ENCODE measurements around the gene CAMKV.
"Not testable (repeated sequence)": the region's sequence is repeated elsewhere in the genome, so short reads cannot be mapped to it uniquely, and the experiment has no call there.

CAMKV gene, protein sequence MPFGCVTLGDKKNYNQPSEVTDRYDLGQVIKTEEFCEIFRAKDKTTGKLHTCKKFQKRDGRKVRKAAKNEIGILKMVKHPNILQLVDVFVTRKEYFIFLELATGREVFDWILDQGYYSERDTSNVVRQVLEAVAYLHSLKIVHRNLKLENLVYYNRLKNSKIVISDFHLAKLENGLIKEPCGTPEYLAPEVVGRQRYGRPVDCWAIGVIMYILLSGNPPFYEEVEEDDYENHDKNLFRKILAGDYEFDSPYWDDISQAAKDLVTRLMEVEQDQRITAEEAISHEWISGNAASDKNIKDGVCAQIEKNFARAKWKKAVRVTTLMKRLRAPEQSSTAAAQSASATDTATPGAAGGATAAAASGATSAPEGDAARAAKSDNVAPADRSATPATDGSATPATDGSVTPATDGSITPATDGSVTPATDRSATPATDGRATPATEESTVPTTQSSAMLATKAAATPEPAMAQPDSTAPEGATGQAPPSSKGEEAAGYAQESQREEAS

DNA sequence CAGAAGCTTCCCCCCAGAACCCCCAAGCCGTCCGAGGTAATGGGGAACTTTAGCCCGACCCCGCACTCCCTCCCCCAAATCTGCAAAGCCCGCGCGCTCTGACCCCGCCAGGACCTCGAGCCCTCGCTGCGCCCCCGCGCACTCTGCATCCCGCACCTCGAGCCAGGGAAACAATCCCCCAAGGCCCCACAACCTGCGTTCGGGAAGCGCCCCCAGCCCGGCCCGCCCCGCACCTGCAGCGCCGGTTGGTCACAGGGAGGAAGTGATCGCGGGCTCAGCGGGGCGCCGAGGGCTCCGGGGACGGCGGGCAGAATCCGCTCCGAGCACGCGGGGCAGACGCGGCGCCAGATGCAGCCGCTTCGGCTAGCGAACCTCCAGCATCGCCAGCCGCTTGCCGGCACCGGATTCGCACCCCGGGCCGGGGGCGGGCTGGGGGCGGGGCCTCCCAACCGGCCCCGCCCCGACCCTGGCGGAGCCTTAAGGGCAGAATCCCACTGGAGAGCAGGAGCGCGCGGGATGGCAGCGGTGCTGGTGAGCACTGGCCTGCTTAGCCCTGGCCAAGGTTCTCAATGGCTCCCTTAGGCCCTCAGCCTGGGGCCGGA, at the start of gene CAMKV:
TSS of gene CAMKV (minus strand) at position 382 of the 602 bp plus-strand sequence. CDS start 7,518 bp downstream, outside the sequence.
- no peak for DNase-seq (ENCODE audit: low spot score)

DNA sequence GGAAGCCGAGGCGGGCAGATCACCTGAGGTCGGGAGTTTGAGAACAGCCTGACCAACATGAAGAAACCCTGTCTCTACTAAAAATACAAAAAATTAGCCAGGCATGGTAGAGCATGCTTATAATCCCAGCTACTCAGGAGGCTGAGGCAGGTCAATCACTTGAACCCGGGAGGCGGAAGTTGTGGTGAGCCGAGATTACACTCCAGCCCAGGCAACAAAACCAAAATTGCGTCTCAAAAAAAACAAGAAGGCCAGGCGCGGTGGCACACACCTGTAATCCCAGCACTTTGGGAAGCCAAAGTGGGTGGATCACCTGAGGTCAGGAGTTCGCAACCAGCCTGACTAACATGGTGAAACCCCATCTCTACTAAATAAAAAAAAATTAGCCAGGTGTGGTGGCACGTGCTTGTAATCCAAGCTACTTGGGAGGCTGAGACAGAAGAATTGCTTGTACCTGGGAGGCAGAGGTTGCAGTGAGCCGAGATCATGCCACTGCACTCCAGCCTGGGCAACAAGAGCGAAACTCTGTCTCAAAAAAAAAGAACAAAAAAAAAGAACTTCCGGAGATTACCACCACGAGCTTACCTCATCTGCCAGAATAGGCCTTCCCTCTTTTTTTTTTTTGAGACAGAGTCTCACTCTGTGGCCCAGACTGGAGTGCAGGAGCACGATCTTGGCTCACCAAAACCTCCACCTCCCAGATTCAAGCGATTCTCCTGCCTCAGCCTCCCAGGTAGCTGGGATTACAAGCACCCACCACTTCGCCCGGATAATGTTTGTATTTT, 48.3 kb upstream of the CAMKV start:
- DNase-seq (ENCODE audit: low spot score) = not testable (repeated sequence)

- no peak for DNase-seq (ENCODE audit: low spot score)
These were observed 47.0 kb upstream of the CAMKV start for GRCh38 chr3:49916686-49917085.

DNA sequence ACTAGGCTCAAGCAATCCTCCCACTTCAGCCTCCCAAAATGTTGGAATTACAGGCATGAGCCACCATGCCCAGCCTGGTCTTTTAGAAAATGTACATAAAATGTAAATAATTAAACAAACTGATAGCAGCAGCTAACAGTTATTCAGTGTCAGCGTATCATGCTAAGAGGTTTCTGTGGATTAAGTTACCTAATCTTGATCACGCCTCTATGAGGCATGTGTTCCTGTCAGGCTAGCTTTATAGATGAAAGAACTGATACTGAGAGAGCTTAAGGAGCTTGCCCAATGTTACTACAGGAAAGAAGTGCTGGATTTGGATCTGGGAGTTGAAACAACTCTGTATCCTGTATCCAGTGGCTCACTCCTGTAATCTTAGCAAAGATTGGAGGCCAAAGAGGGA, 45.2 kb upstream of the CAMKV start:
- DNase-seq (ENCODE audit: low spot score) = no peak

DNA sequence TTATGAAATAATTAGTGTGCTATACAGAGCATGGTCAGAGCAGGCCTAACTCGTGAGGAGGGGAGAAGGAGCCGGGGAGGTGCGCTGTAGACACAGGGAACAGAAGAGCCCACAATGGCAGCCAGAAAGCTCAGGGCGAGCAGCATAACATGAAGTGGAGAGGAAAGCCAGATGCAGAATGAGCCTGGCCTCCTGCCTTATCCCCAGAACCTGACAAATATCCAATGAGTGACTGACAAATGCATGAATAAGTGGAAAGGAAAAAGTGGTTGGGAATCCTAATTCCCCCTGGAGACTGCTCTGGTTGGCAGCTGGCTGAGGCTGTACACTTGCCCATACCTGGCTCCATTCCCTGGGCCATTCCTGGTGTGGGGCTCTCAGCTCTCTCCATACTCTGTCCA, 43.2 kb upstream of the CAMKV start:
- DNase-seq (ENCODE audit: low spot score) = no peak

DNA sequence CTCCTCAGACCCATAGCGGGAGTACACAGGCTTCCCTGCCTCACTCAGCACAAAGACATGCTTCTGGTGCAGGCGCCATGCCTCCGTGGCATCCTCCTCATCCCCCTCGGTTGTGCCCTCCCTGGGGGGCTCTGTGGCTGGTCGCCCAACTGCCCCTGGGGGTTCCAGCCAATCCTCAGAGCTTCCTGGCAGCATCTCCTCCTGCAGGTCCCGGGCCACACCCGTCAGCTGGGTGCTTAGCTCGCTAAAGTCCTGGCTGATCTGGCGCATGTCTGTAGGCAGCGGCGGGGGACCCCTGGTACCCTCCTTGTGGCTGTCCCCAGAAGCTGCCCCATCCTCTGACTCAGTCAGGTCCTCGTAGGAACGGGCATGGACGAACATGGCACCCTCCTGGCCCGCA, 41.9 kb upstream of the CAMKV start:
- DNase-seq (ENCODE audit: low spot score) = no peak

- no peak for DNase-seq (ENCODE audit: low spot score)
These were observed 41.4 kb upstream of the CAMKV start for GRCh38 chr3:49911124-49911420.

- no peak for DNase-seq (ENCODE audit: low spot score)
These were observed 40.9 kb upstream of the CAMKV start for GRCh38 chr3:49910409-49911123.

DNA sequence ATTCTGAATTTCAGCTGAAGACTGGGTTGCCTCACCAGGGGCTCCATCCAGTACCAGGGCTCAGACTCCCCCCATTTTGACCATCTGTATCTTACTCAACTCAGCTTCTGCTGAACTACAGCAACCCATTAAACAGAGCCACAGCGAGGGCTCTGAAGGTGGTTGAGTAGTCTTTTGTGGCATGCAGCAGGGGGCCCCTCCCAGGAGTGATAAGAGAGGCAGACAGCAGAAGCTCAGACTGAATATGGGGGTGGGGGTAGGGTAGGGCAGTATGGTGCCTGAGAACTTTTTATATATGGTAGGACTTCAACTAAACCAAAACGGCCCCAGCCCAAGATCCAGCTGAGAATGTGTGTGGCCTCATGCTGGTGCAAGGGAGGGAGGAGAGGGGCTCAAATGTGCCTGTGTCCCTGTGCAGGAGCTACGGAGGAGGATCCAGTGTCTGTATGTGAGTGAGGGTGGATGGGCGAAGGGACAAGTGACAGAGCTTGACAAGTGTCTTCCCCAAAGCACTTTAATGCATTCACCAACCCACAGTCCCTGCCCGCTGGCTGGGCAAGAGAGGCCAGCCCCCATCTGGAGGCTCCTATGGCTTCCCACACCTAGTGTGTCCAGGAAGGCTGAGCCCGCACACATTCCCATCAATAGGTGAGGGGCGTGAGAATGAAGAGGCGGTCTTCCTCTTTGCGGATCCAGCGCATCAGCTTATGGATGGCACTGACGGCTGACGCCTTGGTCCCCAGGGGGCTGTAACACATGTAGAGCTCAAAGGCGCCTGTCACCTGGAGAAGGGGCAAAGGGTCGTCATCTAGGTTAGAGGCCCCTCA, 38.9 kb upstream of the CAMKV start:
- no peak for DNase-seq (ENCODE audit: low spot score)

DNA sequence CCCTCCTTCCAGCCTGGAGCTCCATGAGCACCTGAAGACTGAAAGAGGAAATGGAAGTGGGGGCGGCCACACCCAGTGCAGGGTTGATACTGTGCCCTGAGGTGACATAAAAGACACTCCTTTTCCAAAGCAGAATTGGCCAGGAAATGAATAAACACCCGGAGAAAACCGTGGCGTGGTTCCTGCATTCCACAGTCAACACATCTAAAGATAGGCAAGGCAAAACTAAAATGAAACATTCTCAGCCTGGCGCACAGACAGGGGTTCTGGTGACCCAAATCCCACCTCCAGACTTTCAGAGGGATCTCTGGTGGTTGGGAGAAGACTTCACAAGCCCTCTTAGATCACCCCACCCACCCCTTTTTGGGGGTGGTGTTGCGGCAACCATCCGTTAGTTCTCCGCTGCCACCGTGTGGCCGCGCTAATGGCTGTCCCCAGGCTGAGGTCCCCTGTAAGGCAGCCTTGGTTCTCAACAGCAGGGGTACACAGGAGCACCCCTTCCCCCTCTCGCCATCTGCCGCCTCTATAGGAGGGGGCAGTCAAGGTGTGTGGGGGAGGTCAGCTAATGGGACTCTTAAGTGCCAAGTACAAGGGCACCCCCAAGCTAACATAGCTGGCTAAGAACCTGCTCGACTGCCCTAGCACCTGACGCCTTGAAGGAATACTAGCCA, 36.5 kb upstream of the CAMKV start:
- DNase-seq (ENCODE audit: low spot score) = peak; percentile 45

DNA sequence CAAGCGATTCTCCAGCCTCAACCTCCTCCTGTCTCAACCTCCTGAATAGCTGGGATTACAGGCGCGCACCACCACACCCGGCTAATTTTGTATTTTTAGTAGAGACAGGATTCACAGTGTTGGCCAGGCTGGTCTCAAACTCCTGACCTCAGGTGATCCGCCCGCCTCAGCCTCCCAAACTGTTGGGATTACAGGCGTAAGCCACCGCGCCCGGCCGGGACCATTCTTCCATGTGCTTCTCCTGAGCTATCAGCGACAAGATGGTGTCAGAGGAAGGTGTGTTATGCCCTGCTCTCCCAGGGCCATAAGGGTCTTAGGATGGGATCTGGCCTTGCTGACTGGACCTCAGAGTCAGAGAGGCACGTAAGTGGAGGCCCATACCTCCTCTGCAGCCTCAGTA, 34.7 kb upstream of the CAMKV start:
- not testable (repeated sequence) for DNase-seq (ENCODE audit: low spot score)

DNA sequence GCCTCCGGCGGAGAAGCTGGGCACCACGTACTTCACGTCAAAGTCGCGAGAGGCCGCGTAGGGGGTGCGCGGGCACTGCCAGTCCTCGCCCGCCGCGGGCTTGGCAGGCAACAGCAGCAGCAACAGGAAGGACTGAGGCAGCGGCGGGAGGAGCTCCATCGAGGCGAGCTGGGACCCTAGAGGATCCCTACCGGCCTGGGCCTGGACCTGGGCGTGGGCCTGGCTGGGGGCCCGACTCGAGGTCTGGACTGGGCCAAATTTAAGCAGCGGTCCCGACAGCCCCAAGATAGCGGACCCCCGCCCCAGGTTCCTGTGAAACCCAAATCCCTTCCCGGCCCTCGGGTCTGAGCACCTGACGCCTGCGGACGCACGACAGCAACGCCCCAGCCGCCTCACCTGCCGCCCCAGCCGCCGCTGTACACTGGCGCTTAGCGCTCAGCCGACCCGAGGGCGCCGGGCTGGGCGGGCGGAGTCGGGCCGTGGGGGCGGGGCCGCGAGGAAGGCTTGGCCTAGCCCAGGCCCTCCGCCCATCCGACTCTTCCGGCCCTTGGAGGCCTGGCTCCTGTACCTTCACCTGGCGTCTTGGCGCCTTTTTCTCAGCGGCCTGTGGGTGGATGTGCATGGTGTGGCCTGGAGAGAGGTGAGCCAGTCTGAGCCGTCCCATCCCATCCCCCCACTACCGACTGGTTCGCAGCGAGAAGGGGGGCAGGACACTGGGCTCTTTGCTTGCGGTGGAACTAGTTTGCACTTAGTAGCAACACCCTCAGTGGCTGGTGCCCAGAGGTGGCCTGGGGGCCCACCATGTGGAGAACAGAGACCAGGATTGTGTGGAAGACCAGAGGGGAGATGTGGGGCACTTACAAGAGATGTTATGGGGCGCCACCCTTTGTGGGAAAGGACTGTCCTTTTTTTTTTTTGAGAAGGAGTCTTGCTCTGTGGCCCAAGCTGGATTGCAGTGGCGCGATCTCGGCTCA, 34.0 kb upstream of the CAMKV start, which contains the start of gene MST1R:
TSS of gene MST1R (minus strand) at position 423 of the 974 bp plus-strand sequence. CDS start at position 159, 264 bp downstream.
- DNase-seq (ENCODE audit: low spot score) = peak; percentile 76

DNA sequence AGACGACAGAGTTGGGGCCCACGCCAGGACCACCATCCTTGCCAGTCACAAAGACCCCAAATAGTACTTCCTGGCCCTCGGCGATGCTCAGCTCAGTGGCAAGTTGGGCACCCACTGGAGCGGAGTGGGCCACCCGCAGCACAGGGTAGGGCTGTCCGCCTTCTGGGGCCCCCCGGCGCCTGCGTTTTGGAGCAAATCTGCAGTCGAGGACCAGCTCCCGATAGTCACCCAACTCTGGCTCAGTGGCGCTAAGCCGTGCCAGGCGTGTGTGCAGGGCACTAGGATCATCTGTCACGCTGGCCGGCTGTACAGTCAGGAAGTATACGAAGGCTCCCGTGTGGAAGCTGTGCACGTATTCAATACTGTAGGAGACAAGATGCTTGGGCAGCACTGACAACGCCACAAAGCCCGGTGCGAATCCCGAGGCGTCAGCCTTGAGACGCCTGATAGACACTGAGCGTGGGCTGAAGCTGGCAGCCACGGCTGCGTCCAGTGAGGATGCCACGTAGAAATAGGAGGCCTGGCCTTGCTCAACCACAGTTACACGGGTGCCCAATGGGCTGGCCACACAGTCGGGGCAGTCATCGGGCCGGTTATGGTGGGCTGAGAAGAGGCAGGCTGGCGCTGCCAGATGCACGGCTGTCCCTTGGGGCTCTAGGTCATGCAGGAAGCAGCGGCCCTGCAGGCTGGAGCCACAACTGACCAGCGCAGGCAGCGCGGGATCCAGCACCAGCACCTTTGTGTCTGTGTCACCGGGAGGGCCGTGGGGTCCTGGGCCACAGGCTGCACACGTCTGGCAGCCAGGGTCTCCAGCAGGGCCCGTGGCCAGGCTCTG, 33.0 kb upstream of the CAMKV start:
- no peak for DNase-seq (ENCODE audit: low spot score)

GRCh38 chr3:49901366-49902339, 31.9 kb upstream of the CAMKV start:
- DNase-seq (ENCODE audit: low spot score) = no peak

- no peak for DNase-seq (ENCODE audit: low spot score)
These were observed 30.9 kb upstream of the CAMKV start for GRCh38 chr3:49900491-49901153.

- no peak for DNase-seq (ENCODE audit: low spot score)
These were observed 30.1 kb upstream of the CAMKV start for GRCh38 chr3:49899815-49900214.

DNA sequence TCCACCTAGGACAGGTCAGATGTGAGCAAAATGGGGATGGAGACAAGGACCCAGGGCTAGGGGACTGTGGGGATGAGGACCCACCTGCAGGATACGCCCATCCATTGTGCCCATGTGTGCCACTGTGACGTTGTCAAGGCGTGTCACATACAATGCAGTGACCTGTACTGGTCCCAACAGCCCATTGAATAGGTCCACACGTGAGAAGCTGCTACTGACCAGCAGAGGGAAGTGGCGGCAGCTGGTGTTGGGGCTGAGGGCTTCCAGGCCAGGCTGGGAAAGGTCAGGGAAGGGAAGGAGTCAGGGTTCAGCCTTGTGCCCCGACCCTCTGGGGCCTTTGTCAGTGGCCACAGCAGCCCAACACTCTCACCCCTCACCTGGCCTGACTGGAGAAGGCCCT, 29.3 kb upstream of the CAMKV start:
- DNase-seq (ENCODE audit: low spot score) = no peak

Data from hematopoietic multipotent progenitor cell treated with erythropoietin and hydrocortisone succinate and interleukin-3 and kit ligand, for 15 days (in vitro differentiated cells).